HCT116 (cell line): ENCODE data around the gene SLC9A6.

ENCODE experiments used
- POLR2A ChIP-seq: IDR thresholded peaks from 2 replicates; pipeline ENCODE4 v1.7.0; 2011; ENCODE audit warnings: borderline replicate concordance; ENCODE audit not compliant: insufficient read depth, insufficient read length; ENCODE audit errors: extremely low read depth
- POLR2AphosphoS5 ChIP-seq: IDR thresholded peaks from 2 replicates; pipeline ENCODE4 v1.6.1; 2011; ENCODE audit warnings: mild to moderate bottlenecking, low read depth, low read length, moderate library complexity
- YY1 ChIP-seq: IDR thresholded peaks from 2 replicates; pipeline ENCODE4 v1.6.1; 2011; ENCODE audit warnings: low read length, low read depth, moderate library complexity, mild to moderate bottlenecking; ENCODE audit not compliant: insufficient replicate concordance; ENCODE audit errors: extremely low read depth
- ZNF274 ChIP-seq: fragments of 200-500 bp; sonication (Bioruptor generic); IDR thresholded peaks from 2 replicates; pipeline ENCODE4 v1.6.1; 2014; ENCODE audit warnings: mild to moderate bottlenecking, low read depth, low read length, inconsistent platforms
- TF ChIP-seq, protein P1 (sequence below), 3 experiments: fragments of 200-600 bp in 1 of 3; sonication (generic) in 1 of 3; IDR thresholded peaks in 2 of 3; conservative IDR thresholded peaks in 1 of 3; 2 replicates each; pipeline ENCODE4 v1.5.1; 2012 to 2017; ENCODE audit warnings: low read depth in 2 of 3, low read length in 2 of 3, antibody characterized with exemption in 1 of 3, borderline replicate concordance in 1 of 3, control low read depth in 1 of 3, mild to moderate bottlenecking in 1 of 3, mixed read lengths in 1 of 3, mixed run types in 1 of 3, moderate library complexity in 1 of 3; ENCODE audit not compliant: insufficient read depth in 1 of 3

DNA sequence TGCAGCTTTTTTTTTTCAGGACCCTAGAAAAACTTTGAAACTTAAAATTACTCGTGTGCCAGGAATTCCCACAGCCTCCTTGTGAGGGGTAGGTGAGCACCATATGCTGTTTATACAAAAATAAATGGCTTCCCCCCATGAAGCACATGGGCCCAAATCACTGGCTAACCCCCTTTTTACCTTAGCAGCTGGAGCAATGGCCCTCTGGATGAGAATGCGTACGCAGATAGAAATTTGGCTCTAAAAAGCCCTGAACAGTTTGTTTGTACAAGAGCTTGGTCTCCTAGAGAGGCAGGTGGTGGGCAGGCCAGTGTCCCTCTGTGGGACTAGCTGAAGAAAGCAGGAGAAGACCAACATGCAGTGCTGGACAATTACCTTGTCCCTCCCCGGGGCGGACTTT lies 76.5 kb downstream of the SLC9A6 start:
- no peak for TF ChIP-seq POLR2AphosphoS5
- TF ChIP-seq, protein P1, sequence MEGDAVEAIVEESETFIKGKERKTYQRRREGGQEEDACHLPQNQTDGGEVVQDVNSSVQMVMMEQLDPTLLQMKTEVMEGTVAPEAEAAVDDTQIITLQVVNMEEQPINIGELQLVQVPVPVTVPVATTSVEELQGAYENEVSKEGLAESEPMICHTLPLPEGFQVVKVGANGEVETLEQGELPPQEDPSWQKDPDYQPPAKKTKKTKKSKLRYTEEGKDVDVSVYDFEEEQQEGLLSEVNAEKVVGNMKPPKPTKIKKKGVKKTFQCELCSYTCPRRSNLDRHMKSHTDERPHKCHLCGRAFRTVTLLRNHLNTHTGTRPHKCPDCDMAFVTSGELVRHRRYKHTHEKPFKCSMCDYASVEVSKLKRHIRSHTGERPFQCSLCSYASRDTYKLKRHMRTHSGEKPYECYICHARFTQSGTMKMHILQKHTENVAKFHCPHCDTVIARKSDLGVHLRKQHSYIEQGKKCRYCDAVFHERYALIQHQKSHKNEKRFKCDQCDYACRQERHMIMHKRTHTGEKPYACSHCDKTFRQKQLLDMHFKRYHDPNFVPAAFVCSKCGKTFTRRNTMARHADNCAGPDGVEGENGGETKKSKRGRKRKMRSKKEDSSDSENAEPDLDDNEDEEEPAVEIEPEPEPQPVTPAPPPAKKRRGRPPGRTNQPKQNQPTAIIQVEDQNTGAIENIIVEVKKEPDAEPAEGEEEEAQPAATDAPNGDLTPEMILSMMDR (IDR thresholded peaks at IDR 0.05 in 2 of 3, conservative IDR thresholded peaks at IDR 0.05 in 1 of 3; ENCODE audit: borderline replicate concordance in 1 of 3, insufficient read depth in 1 of 3, low read depth in 2 of 3, low read length in 2 of 3), result no peak
- TF ChIP-seq YY1, result no peak
- no peak for TF ChIP-seq POLR2A
- TF ChIP-seq ZNF274, result no peak
